HG03521 (cell line): ENCODE data around the gene SDK2.

Source experiments
- ATAC-seq: cut with Tn5 transposase; IDR thresholded peaks from one replicate; pipeline ENCODE4 v1.9.1; 2021; ENCODE audit warnings: mild to moderate bottlenecking, moderate library complexity; ENCODE audit not compliant: unreplicated experiment

SDK2 gene

DNA sequence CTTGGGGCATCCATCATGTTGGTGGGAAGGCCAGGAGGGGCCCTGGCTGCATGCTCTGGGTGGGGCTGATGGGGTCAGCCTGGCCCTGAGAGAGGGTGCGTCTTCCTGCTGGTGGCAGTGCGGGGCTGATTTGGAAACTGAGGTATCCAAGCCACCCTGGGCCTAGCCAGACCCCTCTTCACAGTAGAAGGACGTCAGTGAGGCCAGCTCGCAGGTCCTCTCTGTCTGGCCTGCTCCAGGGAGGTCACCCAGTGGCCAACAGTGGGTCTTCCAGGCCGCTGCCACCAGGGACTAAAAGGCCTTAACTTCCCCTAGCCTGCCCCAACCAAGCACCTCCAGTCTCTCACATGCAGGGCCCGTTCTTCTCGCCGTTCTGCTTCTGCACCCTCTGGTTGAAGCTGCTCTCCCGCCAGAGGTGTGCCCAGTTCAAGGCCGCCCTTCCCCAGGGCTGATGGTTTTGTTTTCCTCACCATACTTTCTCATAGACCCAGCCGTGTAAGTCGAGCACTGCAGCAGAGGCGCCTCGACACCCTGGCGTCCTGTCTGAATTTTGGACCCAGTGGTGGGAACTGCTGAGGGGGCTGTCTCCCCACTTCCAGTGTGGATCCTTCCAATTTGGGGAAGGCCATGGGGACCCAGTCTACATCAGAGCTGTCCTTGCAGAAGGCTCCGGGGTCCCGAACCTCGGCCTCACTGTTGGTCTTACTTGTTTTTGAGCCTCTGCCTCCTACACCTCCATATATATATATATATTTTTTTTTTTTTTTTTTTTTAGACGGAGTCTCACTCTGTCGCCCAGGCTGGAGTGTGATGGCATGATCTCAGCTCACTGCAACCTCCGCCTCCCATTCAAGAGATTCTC lies 289.6 kb downstream of the SDK2 start:
- no peak for ATAC-seq

DNA sequence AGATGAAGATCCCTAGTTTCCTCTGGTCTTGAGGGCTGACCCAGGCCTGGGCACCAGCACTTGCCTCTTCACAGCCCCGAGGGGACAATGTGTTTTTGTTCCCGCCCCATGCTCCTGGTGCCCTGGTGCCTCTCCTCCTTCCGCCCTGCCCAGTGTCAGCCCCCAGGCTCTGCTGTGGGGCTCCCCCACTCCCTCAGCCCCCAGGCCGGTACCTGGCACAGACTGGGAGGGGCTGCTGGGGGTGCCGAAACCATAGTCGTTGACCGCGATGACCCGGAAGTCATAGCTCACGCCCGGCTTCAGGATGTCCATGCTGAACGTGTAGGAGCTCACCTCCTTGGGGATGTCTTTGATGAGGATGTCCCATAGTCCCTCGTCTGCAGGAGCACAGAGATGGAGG lies 292.0 kb downstream of the SDK2 start:
- no peak for ATAC-seq

DNA sequence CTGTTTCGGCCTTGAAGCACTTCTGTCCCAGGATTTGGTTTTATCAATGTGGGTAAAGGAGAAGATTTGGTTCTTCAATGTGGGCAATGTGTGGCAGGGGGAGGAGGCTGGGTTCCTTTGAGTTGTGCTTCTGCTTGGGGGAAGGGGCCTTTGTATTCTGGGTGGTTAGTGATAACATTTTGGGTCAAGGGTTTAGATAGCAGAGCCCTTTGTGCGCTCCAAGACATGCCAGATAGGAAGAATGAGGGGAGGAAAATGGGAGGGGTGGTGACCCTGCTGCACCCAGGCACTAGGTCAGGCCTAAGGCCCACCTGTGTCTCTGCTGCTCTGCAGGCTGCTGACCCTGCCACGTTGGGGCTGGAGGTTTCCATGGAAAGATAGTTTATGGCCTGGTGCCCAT lies 292.5 kb downstream of the SDK2 start:
- ATAC-seq, result no peak

DNA sequence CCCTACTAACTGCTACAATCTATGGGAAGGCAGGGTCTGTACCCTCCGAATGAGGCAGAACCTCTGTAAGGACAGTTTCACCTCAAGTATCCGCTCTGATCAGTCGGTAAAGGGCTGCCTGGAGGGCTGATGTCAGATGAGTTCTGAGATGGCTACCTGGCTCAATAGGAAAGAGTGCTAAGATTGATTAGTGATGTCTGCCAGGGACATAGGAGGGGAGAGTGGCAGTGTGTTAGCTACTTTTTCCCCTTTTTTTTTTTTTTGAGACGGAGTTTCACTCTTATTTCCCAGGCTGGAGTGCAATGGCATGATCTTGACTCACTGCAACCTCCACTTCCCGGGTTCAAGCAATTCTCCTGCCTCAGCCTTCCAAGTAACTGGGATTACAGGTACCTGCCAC lies 293.4 kb downstream of the SDK2 start:
- ATAC-seq, result no peak

DNA sequence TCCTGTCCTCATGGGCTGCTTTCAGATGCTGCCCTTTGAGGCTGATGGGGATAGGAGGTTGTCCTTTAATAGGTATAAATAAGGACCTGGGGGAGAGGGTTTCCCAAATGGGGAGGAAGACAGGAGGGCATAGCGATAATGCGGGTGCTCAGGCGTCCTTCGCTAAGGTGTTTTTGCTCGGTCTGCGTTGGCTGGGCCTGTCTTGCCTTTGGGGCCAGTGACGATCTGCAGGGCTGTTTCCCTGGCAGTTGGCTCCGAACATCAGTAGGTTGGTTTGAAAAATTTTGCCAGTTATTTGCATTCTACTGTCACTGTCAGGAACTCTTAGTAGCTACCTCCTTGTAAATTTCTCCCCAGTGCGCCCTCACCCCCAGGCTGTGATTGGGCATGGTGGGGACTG lies 294.6 kb downstream of the SDK2 start:
- no peak for ATAC-seq

DNA sequence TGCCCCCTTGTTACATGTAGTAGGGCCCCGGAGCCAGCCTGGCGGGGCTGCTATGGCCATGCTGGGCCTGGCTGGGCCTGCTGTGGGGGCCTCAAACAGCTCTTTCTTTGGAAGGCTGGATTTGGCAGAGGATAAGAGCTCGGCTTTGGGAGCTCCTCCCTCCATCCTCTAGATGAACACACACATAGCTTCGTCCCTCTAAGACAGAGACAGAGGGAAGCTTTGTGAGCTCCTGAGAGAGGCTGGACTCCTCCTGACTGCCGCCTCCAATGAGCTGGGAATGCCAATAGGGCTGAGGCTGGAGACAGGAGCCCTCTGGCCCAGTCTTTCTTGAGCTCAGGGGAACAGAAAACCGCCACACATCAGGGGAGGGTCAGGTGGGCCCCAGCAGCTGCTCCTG lies 295.1 kb downstream of the SDK2 start:
- ATAC-seq, result no peak

DNA sequence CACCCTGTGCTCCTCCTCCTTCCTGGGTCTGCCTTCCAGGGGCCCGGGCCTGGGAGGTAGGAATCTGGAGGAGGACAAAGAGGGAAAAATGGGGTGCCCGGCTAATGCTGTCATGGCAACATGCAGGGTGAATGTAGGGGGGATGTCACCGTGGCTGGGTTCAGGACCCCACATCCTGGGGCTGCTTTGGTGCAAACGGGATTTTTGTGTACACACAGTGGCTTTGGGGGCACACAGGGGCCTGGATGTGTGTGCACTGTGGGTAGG lies 295.5 kb downstream of the SDK2 start:
- no peak for ATAC-seq

DNA sequence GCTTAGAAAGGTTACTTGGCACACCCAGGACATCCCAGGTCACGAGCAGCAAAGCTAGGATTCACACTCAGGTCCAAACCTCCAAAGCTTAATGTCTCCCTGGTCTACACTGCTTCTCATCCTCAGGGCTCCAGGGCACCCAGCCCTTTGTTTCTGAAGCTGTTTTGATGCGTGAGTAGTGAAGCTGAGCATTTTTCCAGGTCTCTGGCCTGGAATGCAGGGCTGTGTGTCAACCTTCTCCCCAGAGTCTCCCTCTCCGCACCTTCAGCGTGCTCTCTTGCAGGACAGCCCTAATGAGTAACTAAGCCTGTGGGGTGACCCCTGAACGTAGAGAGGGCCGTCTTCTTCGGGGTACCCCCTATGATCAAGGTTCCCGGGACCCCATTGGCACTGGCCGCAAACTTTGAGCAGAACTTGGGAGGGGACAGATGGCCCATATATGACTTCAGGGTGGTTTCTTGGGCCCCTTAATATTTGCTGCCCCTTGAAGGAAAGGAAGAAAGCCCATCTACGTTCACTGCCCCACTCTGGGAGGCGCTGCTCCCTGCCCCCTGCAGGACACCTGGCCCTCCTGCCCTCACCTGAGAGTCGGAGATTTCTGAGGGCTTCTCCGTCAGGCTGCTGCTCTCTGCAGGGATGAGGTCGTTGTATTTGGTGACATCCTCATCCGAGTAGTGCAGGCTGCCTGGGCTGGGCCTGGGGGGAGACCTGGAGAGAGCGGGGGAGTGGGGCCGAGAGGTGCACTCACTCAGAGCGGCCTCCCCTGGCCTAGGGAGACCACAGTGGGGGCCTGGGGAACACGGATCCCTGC lies 296.0 kb downstream of the SDK2 start:
- ATAC-seq, result no peak

DNA sequence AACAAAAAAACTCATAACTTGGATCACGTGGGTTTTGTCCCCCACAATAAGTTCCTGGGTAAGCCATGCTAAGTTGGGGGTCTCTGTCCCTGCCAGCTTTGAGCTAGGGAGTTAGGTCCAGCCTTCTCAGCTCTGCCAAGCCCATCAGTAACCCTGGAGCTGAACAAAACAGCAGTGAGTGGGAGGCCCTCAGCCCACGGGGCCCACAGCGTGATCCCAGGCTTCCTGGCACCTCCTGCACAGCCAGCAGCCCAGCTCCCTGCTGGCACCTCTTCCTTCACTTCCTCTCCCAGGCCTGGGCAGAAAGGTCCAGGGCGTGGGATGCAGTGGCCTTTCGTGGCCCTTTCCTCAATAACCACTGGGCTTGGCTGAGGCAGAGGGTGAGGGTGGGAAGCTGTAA lies 296.9 kb downstream of the SDK2 start:
- ATAC-seq, result no peak

DNA sequence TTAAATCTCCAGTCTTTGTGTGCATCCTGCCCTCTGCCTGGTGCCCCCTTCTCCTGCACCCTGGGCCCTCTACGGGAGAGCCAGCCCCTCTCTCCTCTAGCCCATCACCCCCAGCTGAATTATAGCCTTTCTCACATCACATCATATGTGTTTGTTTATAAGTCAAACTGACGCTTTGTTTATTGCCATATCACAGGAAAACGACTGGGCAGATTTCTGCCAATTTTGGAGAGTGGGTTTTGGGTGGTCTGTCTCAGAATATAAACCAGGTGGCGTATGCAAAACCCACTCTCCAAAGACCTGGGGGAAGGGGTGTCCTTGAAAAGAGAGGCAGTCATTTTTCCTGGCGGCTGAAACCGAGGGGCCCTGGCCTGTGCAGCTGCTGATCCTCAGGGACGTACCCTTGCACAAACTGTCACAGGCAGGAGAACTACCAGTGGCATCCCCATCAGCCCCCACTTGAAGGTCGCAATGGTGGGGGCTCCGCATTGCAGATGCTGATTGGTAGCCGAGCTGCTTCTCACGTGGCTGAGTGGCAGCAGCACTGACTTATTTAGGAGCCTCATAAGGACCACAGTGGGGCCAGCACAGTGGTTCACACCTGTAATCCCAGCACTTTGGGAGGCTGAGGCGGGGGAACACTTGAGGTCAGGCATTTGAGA lies 297.6 kb downstream of the SDK2 start:
- ATAC-seq, result no peak

DNA sequence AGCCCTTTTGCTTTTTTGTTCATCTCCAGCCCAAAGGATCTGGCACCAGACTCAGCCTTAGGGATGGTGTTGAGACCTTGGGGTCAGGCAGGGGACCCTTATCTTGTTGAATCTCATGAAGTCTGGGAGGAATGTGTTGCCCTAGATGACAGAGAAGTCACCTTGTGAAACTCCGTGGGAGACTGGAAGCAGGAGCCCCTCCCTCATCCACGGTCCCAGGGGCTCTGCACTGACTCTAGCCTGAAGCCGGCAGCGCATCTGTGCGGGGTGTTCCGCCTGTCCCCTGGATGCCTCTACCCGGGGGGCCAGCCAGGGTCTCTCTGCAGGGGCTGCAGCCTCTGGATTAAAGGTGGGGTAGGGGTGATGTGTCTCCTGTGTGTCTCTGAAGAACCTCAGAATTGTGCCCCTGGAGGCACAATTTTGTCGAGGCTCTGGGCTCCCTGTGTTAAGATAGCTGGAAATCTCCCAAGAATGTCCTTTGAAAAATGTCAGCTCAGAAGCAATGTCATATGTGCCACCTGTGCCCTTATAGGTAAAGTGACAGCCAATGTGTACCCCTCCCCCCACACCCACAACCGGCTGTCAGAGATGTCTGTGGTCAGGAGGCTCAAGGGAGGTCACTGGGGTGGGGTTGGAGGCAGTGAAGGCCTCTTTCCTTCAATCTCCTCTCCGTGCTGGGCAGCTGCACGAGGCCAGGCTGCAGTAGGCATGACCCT lies 300.3 kb downstream of the SDK2 start:
- no peak for ATAC-seq

DNA sequence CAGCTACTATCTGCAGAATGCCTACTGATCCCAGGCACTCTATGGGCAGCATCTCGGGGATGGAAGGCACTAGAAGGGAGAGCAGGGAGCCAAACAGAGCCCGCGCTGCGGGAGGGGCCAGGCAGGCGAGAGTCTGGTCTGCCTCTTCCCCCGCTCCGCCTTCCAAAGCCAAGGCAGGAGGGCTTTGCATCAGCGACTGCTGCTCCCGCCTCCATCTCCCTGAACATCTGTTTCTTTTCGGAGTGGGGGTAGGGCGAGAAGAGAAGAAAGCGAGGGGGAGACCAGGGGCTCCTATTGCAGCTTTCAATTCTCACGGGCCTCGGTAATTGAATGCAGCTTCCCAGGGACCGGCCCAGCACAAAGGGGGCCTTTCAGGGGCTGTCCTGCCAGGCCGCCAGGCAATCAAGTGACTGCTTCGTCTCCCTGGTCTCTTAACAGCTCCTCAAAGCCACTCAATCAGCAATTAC lies 301.0 kb downstream of the SDK2 start:
- no peak for ATAC-seq

DNA sequence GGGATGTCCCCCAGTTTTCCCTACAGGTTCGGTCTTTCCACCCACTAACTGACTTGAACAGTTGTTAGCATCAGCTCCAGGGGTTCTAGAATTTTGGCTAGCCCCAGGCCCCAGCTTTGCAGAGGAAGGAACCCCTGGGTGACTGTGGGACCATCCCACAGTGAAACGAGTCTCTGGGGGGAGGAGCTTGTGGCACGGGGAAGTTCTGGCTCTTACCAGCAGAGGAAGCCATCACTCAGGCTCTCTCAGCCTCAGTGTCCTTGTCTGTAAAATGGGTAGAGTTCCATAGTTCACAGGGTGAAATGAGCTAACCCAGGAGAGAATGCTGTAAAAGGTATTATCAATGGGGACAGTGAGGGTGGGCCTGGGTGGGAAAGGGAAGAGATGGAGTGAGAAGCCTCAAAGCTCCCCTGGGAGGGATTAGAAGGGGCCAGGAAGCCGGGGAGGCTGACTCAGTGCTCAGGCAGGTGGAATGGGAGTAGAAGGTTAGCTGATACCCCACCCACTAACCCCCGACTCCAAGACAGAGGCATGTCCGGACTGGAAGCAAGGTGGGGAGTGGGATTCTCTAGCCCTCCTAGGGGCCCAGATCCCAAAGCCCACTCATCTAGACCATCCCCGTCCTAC lies 301.6 kb downstream of the SDK2 start:
- ATAC-seq, result no peak

DNA sequence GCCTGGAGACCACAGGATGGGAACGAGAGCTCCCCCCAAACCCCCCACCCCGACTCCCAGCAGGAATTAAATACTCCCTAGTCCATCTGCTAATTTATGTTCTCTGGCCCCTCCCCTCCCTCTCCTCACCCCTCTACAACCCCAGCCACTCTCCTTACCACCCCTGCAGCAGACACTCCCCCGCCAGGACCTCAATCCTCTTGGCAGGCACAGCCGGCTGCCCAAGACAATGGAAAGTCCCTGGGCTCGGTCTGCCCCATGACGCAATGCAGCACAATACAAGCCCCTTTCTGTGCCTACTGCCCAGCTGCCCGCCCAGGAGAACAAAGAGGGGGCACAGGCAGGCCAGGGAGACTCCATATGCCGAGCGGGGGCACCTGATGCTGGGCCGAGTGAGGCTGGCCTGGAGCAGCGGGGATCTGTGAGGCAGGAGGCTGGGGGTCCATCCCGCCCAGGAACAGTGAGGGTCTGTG lies 302.2 kb downstream of the SDK2 start:
- no peak for ATAC-seq

DNA sequence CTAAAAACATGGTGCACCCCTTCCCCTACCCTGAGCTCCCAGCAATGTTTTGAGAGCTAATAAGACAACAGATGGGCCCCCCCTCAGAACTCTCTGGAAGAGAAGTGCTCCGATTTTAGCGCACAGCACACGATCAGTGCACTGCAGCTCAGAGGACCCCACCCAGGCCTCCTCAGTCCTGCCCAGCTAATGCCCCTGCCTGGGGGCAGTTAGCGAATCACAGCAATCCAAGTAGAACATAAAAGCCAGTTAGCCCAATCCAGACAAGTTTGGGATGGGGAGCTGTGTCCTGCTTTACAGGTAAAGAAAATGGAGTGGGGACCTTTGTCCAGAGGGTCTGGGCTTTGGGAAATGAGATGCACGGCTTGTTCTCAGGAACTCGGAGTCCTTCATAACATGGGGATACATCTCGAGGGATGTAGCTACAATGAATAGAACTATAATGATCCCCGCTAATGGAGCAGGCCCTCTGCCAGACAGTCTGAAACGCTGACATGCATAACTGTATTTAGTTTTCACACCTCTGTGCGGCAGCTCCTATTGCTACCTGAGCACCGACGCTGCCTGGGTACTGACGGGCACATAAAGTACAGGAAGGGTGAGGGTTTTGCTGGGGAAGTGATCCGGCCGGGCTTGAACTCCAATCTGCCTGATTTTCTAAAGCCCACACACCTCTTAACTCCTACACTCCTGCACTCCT lies 302.7 kb downstream of the SDK2 start:
- no peak for ATAC-seq

DNA sequence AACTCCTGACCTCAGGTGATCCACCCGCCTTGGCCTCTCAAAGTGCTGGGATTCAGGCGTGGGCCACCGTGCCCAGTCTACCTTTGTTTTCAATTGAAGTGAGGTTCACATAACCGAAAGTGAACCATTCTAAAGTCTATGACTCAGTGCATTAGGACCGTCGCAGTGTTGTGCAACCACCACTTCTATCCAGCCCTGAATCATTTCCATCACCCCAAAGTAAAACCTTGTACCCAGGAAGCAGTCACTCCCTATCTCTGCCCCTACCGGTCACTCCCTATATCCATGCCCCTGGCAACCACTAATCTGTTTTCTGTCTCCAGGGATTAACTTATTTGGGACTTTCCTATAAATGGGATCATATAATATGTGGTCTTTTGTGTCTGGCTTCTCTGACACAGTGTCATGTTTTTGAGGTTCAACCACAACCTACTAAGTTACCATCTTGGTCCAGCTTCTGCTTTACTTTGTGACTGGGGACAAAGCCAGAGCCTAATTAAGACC lies 304.1 kb downstream of the SDK2 start:
- no peak for ATAC-seq

DNA sequence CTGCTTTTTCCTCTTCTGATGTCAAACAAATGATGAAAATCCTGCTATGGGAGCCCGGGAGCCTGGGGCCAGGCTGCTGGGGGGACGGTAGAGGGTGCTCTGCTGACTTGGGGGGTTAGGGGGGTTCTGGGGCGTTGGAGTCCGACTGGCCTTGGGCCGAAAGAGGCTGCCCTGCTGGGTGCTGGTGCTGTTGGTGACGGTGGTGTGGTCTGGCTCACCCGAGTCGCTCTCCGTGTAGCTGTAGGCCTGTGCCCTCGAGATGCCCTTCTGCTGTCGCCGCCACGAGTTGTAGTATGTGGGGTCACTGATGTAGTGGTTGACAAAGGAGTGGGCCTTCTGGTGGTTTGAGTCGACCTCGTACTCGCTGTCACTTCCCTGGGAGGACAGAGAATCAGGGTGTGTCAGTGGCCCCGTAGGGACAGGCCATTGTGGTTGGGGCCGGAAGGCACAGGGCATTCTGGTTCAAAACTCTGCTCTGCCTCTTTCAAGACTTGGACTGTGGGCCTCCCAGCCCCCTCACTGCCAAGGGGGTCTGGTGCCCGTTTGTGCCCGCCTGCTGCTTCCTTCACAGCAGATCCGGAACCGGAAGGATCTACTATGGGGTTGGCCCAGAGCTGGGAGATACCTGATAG lies 305.6 kb downstream of the SDK2 start:
- ATAC-seq, result no peak

DNA sequence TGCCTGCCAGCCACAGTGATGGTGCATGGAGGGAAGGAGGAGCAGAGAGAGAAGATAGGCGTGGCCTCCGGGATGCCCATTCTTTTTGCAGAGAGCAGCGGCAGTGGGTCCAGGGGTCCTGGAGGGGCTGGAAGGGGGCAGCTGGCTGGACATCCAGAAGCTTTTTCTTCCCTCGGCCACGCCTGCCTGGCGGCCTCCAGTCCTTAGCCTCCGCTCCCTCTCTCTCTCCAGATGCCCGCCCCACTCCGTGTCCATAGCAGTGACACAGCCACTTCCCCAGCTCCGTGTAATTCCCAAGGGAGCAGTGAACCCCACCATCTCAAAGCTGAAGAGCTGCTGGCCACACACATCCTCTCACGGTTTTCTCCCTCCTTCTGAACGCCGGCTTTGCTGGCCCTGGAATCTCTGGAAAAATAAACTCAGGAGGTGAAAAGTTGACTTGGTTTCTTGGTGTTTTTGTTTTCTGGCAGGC lies 306.2 kb downstream of the SDK2 start:
- no peak for ATAC-seq

DNA sequence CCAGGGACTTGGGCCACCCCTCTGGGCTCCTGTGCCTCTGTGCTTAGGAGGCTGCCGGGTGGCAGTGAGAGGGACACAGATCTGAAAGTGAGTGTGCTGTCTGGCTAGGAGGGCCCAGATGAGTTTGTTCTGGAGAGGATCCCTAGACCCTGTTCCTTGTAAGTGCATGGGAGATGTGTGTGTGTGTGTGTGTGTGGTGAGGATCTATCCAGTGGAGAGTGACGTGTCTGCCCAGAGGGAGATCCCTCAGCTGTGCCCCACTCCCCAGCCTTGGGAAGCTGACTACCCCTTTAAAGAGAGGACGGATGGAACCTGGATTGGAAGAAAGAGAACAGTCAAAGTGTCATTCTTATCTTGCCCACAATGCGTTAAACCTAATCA lies 306.9 kb downstream of the SDK2 start:
- ATAC-seq, result no peak
